ENCODE measurements around the gene PJVK.

- no peak for TF ChIP-seq CTCF (IDR thresholded peaks at IDR 0.05; ENCODE audit: poor library complexity)
- TF ChIP-seq EZH2 (IDR thresholded peaks at IDR 0.05; ENCODE audit: borderline replicate concordance) = no peak
- no peak for TF ChIP-seq EZH2phosphoT487 (IDR thresholded peaks at IDR 0.05; ENCODE audit: low read depth, severe bottlenecking, unreplicated experiment)
These were observed 1.3 kb upstream of the PJVK start for GRCh38 chr2:178449700-178450523.

All from hepatocyte (in vitro differentiated cells).